Gastroesophageal sphincter (tissue), 3 donors: ENCODE data around the gene PRR35.

ENCODE experiments used
- CTCF ChIP-seq, 4 experiments: fragments of 200-600 bp in 2 of 4; fragments of 450-650 bp in 2 of 4; sonication (generic) in 1 of 4; IDR thresholded peaks; one replicate each; pipeline ENCODE4 v1.5.1; 2017 to 2019; ENCODE audit warnings: antibody characterized with exemption in 4 of 4, mild to moderate bottlenecking in 2 of 4, moderate library complexity in 2 of 4
- POLR2A ChIP-seq, 2 donors: fragments of 450-650 bp; IDR thresholded peaks; one replicate each; pipeline ENCODE4 v1.6.1; 2017; ENCODE audit warnings: antibody characterized with exemption in 2 of 2, mild to moderate bottlenecking in 2 of 2, moderate library complexity in 1 of 2

GRCh38 chr16:548586-548985 is 11.6 kb upstream of the PRR35 start:
- TF ChIP-seq CTCF (IDR thresholded peaks at IDR 0.05) (no peak), POLR2A (IDR thresholded peaks at IDR 0.05) (no peak)
